CD4-positive, alpha-beta T cell treated with Interleukin-4 for 1 hour (primary cell): ENCODE results near the gene FAM43A.

Experiments used
- DNase-seq, 2 donors: peaks; one replicate each; pipeline ENCODE4 v3.0.0-alpha.2; 2020 to 2022

Gene FAM43A, protein sequence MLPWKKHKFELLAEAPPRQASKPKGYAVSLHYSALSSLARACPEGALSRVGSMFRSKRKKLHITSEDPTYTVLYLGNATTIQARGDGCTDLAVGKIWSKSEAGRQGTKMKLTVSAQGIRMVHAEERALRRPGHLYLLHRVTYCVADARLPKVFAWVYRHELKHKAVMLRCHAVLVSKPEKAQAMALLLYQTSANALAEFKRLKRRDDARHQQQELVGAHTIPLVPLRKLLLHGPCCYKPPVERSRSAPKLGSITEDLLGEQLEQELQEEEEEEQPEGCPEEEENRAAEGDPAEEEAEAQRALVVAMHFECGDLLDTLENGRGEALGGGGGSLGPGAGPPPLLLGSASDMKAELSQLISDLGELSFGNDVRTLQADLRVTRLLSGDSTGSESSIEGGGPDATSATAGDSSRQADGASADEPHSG

DNA sequence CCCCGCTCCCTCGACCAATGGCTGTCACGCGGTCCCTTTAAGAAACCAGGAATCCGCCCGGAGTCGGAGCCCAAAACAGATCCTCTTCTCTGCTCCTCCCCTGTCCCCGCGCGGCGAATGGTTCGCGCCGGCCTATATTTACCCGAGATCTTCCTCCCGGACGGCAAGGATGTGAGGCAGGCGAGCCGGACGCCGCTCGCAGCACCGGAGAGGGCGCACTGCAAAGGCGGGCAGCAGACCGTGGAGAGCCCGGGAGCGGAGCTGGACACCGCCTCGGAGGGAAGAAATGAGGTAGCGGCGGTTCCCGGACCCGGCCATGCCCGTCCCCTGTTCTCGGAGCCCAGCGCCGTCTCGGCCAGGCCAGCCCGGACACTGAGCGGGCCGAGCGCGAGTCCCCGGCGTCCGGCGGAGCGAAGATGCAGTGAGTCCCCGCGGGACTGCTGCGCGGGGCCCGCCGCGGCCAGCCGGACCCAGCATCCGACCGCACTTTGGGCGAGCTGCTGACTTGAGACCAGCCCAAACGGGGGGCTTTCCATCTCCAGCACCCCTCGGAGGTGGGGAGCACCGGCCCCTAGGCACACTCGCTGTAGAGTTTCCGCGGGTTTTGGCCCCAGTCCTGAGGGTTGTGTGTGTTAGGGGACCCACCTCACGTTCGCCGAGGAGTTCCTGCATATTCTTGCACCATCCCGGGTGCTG, at the start of gene FAM43A:
FAM43A (plus strand) TSS at position 166 of the 696 bp plus-strand sequence. CDS start 944 bp downstream, outside the sequence.
- DNase-seq, result peak; percentile 87 to 89

DNA sequence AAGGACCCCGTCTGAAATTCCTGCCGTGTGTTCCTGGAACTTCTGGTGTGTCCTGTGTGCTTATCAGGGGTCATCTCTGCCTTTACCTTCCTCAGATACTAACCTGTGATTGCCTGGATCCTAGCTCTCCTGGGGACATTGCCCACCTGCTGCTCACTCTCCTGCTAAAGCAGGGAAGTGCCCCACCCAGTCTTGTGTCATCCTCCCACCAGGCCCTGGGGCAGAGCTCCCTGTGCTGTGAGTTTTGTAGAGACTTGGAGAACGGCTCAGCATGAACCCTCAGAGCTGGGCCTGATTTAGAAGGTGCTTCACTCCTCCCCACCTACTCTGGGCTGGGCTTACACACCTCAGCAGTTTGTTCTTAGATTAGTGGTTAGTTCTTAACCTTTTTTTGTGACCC, 48.6 kb upstream of the FAM43A start:
- DNase-seq, result no peak

DNA sequence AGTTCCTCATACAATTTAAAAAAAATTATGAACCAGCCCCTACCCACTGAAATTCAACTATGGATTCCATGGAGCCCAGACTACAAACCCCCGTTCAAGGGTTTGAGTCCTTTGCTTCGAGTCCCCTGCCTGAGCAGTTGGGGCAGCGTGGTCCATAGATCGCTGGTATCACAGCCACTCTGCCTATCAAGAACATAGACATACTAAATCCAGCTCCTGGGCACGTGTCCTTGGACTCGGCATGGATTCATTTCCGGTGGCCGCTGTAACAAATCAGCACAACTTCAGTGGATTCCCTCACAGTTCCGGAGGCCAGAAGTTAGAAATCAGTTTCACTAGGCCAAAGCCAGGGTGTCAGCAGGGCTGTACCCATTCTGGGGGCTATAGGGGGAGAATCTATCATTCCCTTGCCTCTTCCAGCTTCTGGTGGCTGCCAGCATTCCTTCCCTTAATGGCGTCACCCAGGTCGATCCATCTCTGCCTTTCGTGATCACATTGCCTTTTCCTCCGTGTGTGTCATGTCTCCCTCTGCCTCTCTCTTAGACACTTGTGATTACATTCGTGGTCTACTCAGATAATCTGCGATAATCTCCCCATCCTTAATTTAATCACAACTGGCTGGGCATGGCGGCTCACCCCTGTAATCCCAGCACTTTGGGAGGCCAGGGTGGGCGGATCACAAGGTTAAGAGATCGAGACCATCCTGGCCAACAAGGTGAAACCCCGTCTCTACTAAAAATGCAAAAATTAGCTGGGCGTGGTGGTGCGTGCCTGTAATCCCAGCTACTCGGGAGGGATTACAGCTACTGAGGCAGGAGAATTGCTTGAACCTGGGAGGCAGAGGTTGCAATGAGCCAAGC, 47.9 kb upstream of the FAM43A start:
- DNase-seq, result no peak

DNA sequence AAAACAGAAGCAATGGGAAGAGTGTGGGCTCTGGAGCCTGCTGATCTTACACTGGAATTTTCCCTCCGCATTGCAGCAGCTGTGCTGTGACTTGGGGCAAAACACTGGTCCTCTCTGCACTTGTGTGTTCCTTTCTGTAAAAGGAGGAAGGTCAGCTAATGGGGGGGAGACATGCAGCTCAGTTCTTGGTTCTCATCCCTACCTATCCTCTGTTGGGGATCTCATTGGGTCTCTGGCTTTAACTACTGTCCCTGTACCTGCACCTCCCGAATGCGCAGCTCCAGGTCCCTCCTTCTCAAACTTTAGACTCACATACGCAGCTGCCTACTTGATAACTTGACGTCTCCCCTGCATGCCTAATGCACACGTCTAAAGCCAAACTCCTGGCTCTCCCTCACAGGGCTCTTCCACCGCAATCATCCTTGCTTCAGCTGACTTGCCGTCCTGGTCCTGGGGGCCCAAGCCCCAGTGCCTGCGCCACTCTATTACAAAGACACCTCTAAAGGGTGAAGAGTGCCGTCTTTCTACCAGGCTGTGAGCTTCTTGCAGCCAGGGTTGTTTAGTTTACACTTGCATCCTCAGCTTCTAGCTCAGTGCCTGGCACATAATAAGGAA, 46.6 kb upstream of the FAM43A start:
- DNase-seq, result no peak

DNA sequence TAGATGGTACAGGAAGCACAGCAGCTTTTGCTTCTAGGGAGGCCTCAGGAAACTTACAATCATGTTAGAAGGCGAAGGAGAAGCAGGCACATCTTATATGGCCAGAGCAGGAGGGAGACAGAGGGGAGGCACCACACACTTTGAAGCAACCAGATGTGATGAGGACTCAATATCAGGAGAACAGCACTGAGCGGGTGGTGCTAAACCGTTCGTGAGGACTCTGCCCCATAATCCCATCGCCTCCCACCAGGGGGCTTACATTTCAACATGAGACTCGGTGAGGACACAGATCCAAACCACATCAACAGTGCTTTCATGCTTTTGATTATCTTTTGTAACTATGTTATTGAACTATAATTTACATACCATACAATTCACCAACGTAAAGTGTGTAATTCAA, 44.9 kb upstream of the FAM43A start:
- DNase-seq, result peak; percentile 21 to 23

DNA sequence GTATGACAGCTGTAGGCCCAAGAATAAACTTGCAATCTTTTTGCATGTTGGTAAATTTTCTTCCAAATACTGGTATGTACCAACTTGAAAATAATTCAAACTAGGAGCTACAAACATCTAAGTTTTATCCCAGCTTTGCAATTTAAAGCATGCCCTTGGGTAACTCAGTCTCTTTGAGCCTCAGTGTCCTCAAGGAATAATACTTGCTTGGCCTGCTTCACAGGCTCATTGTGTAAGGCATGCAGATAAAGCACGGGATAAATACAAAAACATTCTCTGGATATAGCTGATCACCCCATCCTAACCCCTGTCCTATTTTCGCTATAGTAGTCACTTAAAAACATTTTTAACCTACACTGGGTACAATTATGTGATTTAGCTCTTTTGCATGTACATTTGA, 42.9 kb upstream of the FAM43A start:
- DNase-seq, result no peak

DNA sequence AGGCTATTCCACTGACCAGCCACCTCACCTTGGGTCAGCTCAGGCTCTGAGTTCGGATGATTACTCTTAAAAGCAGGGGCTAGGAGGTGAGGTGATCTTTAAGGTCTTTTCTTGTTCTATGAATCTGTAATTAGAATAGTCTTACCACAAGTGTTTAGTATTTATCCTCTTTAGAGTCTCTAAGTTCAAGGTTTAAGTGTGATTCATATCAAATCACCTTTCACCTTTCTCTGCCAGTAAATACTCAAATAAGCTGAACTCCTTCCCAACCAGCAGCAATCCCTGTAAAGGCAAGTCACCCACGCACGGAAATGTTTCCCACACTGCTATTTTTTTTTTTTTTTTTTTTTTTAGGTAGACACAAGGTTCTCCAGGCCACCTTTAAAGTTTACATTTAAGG, 37.9 kb upstream of the FAM43A start:
- DNase-seq, result no peak

DNA sequence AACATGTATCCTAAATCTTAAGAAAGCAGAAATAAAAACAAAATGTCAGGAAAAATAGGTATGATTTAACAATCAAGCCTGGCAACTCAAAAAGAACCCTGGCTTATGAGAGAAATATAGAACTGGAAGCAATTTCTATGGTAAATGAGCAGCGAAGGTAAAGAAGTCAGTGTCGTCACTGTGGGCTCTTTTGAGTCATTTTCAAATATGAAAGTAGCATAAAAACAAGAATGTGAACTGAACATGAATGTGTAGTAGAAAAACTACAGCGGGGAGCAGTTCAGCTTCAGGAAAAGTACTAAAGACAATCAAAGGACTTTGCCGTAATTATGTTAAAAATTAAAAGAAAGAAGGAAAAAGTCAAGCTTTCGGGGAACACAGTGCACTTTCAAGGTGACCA, 31.2 kb upstream of the FAM43A start:
- DNase-seq, result no peak

DNA sequence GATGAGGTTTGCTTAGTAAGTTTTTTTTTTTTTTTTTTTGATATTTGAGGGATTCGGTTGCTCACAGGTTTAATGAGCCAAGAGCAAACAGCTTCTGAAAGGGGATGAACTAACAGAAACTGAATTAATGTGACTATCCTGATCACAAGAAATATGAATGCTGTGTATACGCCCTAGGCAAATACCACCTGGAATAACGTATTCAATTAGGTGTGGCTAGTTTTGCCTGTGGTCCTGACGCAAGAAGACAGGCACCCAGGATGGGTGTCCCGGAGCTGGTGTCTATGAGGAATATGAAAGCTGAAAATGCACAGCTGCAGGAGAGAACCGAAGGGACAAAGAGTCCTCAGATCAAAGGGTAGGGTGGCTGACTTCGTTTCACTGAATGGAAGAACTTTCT, 28.2 kb upstream of the FAM43A start:
- no peak for DNase-seq

DNA sequence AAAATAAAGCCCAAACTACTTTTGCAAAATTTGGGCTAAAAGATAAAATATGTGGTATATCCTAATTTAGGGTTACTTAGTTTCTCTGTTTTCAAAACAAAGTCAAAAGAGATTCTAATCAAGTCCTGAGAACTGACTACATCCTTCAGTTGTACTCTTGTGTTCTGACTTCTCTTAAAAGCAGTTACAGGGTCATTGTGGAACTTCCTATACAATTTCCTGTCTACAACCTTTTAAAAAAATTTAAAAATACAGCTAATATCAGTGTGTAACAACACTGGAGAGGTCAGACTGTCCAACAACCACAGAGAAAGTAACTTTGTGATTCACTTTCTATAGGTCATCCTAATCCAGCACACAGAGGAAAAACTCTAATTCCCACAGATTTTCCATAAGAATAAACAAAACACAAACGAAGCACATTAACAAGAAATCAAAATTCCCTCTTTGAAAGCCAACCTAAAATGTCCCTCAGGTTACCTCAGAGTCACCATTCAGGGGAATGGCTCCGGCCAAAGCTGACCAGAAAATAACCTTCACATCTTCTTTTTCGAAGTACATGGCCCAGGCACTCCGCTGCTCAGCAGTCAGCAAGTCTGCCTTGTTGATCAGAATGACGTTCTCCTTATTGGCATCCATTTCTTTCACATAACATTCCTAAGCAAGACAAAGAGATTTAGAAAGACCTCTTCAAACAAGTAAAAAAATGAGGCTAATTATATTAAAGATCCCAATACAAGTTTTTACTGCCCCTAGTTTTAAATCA, 27.0 kb upstream of the FAM43A start:
- DNase-seq, result no peak

DNA sequence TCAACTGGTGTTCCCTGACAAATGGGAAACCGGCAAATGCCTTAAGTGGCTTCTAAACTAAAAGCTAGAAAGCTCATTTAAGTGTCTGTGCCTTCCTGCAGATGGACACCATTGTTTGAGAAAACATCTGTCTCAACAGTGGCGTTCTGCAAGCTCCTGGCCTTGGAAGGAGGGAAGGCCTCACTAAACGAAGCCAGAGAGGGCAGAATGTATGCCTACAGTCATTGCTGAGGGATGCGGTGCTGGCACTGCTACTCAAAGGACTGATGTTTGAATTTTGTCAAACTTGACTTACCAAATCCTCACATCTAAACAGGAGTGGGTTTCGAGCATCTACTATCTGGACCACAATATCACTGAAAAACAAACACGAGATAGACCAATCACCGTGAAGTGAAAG, 25.9 kb upstream of the FAM43A start:
- DNase-seq, result no peak

DNA sequence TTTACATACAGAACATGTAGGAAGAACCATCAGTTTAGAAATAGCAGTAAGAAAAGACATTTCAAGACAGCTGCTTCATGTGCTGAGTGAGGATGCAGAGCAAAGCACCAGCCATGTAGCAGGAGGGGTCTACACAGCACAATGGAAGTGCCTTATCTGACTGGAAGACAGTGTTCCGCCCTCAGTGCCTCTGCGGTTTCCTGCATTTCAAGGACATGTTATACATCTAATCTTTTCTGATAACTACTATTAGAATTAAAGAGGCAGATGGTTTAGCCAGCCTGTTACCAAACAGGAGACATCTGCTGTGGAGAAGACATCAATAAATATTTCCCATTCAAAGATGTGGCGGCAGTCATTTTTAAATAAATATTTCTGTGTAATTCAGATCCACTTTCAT, 24.3 kb upstream of the FAM43A start:
- DNase-seq, result no peak

DNA sequence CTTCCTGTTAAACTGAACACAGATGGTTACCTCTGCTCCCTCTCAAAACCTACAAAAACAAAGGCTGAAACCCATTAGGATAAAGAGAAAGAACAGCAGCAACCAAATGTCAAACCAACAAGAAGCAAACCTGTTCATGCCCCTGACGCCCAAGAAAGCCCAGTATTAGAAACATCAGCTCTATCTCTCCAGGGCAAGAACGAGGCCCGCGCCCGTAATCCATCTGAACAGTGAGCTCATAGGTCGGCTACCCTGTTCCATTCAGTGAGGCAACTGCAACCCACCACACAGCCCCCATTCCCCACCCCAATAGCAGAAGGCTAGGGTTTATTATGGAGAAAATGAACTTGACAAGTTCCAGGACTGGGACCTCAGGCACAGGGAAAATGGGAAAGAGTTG, 23.7 kb upstream of the FAM43A start:
- no peak for DNase-seq

DNA sequence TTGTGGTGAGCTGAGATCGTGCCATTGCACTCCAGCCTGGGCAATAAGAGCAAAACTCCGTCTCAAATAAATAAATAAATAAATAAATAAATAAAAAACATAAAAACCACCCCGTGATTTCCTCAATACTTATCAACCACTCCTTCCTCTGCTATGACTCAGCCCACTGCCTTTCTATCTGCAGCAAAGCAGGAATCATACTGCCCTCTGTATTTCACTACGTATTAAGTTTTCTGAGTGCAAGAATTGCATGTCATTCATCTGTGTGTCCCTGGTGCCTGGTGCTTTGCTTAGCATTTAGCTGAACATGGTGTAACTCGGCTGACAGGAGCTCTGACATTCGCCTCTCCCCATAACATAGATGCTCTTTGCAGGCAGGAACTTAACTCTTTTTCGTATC, 20.8 kb upstream of the FAM43A start:
- DNase-seq, result no peak

DNA sequence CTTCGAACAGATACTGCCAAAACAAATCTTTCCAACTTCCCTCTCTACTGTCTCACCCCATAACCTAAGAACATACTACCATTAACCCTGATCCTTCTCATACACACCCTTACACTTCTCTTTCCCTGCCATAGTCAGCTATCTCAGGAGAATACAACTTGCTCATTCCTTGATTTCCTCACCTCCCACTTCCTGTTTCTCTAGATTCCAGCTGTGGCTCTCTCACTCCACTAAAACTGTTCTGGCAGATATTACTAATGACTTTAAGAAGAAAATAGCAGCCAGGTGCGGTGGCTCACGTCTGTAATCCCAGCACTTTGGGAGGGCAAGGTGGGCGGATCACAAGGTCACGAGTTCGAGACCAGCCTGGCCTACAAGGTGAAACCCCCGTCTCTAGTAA, 18.3 kb upstream of the FAM43A start:
- DNase-seq, result no peak

DNA sequence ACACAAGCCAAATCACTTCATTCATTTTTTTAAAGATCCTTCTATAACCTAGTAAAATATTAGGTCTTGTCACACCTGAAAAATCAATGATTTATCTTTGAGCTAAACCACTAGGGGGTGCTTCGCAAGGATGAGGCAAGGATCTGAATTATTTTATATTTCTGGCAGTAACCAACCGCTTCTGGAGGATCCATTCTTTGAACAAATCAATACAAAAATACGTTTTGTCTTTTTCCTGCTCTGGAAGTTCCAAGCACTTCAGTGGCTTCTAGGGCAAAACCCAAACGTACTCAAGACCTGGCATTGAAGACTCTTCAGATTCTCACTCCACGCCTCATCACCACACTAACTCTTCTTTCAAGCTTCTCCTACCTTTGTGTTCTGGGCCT, 14.2 kb upstream of the FAM43A start:
- peak in 1 of 2 donors; percentile 69 for DNase-seq

DNA sequence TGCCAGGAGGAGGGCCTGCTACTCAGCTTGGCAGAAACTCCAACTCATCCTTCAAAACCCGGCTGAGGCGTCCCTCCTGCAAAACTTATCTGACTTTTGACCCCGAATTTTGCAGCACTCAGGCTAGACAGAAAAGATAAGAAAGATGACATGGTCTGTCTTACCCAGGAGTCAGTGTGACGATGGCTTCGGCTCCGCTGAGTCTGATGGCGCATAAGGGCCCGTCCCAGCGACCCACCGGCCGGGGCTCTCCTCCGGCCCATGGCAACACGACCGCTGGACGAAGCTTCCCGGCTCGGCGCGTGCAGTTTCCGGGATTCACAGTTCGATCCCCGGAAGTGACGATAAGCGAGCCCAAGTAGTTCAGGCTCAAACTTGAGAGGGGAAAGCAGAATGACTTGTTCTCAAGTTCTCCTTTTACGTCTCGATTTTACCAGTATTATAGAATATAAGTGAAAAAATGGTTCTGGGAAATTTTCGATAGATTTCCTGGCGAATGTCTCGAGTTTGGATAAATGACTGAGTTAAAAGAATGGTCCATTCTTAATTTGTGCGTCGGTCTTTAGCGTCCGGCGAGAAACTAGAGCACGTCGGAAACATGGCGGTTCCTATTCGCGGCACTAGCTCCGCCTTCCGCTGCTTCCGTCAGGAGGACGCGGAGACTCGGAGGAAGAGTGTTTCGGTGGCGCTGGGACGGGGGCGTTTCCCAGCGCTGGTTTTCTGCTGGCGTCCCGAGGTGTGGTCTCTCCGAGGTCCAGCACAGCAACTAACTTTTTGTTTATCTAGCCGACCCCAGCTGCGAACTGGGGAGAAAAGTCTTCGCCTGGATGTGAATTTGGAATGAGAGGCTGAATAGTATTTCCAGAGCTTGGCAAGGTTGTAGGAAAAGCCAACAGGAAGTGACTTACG, 13.5 kb upstream of the FAM43A start, which contains the start of gene LSG1:
LSG1 (minus strand) TSS at position 292 of the 909 bp plus-strand sequence; CDS start at position 263, 29 bp downstream.
- peak; percentile 90 to 93 for DNase-seq

DNA sequence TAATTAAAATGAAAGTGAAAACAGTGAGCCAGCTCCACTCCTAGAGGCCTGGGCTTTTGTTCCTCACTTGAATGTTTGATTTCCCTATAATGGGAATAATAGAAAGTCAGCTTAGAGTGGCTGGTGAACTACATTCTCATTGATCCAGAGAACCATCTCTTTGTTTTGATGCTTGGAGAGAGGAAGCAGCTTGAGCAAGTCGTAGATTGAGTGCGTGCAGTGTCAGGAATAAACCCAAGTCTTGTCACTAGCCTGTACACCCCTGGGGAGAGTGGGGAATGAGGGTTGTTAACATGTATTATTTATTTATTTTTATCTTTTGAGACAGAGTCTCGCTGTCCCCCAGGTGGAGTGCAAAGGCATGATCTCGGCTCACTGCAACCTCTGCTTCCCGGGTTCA, 12.8 kb upstream of the FAM43A start:
- no peak for DNase-seq

DNA sequence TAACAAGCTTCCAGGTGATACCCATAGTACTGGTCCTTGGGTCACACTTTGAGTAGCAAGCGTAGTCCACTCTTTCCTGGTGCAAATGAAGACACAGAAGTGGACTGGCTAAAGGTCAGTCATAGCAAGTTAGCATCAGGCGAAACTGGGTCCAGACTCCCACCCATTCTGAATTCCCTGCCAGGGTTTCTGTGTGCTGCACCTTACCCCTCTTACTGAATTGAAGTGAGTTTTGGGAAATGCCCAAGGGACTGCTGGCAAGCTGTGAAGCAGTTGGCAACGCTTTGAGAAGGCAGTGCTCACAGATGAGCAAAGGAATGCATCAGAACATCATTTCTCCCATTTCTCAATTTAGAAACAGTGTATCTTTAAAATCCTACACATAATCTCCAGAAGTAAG, 11.9 kb upstream of the FAM43A start:
- no peak for DNase-seq

DNA sequence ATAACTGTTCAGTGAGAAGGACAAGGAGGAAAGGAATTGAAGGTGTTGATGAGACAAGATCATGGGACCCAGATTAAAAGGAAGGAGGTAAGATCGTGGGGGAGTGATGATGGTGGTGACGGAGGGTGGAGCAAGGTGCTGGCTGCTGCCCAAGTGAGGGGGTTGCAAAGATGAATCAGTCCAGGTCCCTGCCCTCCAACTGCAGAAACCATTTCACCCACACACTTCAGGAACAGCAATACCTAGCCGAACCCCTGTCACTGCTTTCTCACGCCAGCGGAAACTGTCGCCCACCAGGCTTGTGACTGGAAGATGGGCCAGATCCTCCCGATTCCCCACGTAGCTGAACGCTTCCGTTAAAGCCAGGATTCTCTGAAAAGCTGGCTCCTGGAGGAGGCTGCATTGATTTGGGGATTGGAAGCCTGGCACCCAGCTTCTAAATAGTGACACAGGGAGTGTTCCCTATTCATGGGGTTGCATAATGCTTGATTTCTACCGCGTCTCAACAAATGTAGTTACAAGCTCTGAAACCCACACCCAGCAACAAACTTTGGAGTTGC, 10.5 kb upstream of the FAM43A start:
- DNase-seq, result no peak

DNA sequence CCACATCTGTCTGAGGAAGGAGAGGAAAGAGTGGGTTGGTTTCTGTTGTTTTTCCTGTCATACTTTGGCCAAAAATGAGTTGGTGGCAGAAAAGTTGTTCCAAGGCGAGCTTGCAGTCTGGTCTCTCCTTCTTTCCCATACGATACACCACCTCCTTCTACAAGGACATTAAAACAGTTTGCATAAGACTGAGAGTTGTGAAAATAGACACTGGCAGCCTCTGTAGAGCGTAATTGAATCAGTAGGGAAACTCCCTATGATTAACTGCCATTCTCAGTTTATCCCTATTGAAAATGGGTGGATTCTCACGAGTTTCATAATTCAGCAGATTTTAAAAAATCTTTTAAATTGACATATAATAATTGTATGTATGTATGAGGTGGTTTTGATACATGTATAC, 10.0 kb upstream of the FAM43A start:
- no peak for DNase-seq
